Sciatic nerve (tissue), 1 donor: ENCODE measurements around the gene KDM5C. TPM values are rescaled to one million over a fixed set of nuclear protein-coding genes. Genes with fewer than 3 reads are reported as not detected.

Experiments
- microRNA-seq: library from miRNA; unstranded; fragments of <30 nt; microRNA quantifications from one replicate; pipeline ENCODE4 v1.2.0, GENCODE V29; 2020
- total RNA-seq: library from RNA; stranded (reverse); fragmentation: NEBNext Ultra II Directional; extraction: Animal tissue kit (Norgen Biotek cat#: 25700); gene quantifications from one replicate; pipeline ENCODE4 v1.2.1, GENCODE V29; 2021
- donor health status: DM: no; HTN: no; CAD: no.

The KDM5C gene
- total RNA-seq, 1 donor from 2014 or later: 108 TPM

Small RNAs within 50 kb of the gene (microRNA-seq; reads per million reads assigned to microRNA genes)
- gene MIR6894: not detected
- not detected for gene MIR6895

Other genes starting within 250 kb of the KDM5C start
- 13.2 TPM for gene GPR173, start 176.4 kb downstream of the KDM5C start, total RNA-seq
- gene TSPYL2, start 142.8 kb downstream of the KDM5C start, total RNA-seq: 89.6 TPM
- gene KANTR, start 131.1 kb downstream of the KDM5C start, total RNA-seq: 30.2 TPM
- gene IQSEC2, start 56.4 kb upstream of the KDM5C start, total RNA-seq: 18.0 TPM
- 67.7 TPM for gene SMC1A, start 197.4 kb upstream of the KDM5C start, total RNA-seq
- gene RIBC1, start 197.7 kb upstream of the KDM5C start, total RNA-seq: 2.1 TPM
- 55.6 TPM for gene HSD17B10, start 209.2 kb upstream of the KDM5C start, total RNA-seq